ENCODE results near the gene APOBEC3G.
A peak's percentile ranks its signal among the peaks of the same experiment; 100 is the strongest.

The APOBEC3G gene

GRCh38 chr22:39097098-39098020 is 20.3 kb downstream of the APOBEC3G start, which contains the start of gene APOBEC3H:
Gene APOBEC3H, plus strand, starts transcription at chr22:39097244. Its CDS starts 3,035 bp downstream, at chr22:39100279.
- no peak for TF ChIP-seq CTCF (IDR thresholded peaks at IDR 0.05; ENCODE audit: low read depth, low read length, missing control alignments)
- H3K4me3 ChIP-seq (ENCODE audit: low read depth, low read length), result peak within 1 kb of the TSS; percentile 50
- DNase-seq (ENCODE audit: low read depth), result no peak

DNA sequence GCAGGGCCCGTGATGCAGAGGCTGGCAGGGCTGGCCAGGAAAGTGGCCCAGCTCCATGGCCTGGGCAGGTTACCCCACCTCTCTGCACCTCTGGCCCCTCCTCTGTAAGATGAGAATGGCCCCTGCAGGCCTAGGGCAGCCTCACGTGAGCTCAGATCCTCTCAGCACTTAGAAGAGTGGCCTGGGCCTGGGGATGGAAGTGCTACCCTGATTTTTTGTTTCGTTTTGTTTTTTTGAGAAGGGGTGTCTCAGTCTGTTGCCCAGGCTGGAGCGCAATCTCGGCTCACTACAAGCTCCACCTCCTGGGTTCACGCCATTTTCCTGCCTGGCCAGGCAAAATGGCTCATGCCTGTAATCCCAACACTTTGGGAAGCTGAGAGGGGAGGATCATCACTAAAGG is 21.0 kb downstream of the APOBEC3G start:
- peak; percentile 82 for DNase-seq (ENCODE audit: low read depth)
- peak overlapping the region; percentile 15; the same call in 1 of the 2 replicates for H3K4me3 ChIP-seq (ENCODE audit: low read depth, low read length)
- TF ChIP-seq CTCF (IDR thresholded peaks at IDR 0.05; ENCODE audit: low read depth, low read length, missing control alignments), result no peak

DNA sequence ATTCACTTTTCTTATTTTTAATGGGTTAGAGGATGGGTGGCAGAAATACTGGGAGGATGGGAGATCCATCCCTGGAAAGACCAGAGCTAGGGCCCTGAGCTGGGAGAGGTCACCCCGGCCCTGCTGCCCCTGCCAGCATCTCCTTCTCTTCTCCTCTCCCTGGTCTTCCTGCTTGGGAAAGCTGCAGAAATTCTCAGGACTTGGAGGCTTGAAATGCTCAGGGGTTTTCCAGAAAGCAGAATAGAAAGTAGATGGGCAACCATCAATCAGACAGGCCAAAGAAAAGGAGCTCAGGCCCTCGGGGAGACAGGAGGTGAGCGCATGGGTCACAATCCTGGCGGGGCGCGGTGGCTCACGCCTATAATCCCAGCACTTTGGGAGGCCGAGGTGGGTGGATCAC is 21.5 kb downstream of the APOBEC3G start:
- H3K4me3 ChIP-seq (ENCODE audit: low read depth, low read length), result no peak overlapping the region; the same call in 1 of the 2 replicates

GRCh38 chr22:39101226-39101625 is 24.2 kb downstream of the APOBEC3G start:
- DNase-seq (ENCODE audit: low read depth), result no peak
- no peak for TF ChIP-seq CTCF (IDR thresholded peaks at IDR 0.05; ENCODE audit: low read depth, low read length, missing control alignments)
- no peak overlapping the region for H3K4me3 ChIP-seq (ENCODE audit: low read depth, low read length)

More for the DNA sequence above, 21.5 kb downstream of the APOBEC3G start:
- DNase-seq (ENCODE audit: low read depth), result no peak
- TF ChIP-seq CTCF (IDR thresholded peaks at IDR 0.05; ENCODE audit: low read depth, low read length, missing control alignments), result no peak

DNA sequence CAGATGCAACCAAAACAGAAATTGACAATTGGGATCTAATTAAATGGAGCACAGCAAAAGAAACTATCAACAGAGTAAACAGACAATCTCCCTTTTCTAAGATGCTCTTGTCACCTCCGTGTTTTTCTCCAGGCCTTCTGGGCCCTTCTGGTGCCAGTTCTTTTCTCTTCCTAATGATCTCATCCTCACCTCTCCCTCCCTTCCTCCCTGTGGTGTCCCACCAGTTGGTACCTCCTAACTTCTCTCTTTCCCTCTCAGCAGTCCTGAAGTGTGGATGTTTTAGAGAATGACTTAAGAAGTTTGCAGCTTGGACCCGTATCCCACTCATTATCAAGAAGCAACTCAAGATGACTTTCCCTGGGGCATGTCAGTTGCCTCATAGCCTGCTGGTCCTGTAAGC is 26.4 kb downstream of the APOBEC3G start:
- no peak for DNase-seq (ENCODE audit: low read depth)
- H3K4me3 ChIP-seq (ENCODE audit: low read depth, low read length), result no peak overlapping the region
- TF ChIP-seq CTCF (IDR thresholded peaks at IDR 0.05; ENCODE audit: low read depth, low read length, missing control alignments), result no peak

- DNase-seq (ENCODE audit: low read depth), result no peak
- H3K4me3 ChIP-seq (ENCODE audit: low read depth, low read length), result no peak overlapping the region
- TF ChIP-seq CTCF (IDR thresholded peaks at IDR 0.05; ENCODE audit: low read depth, low read length, missing control alignments), result no peak
Observed at GRCh38 chr22:39106326-39106725, 29.3 kb downstream of the APOBEC3G start.
